Measurements from ENCODE around the gene SUPT3H.

DNA sequence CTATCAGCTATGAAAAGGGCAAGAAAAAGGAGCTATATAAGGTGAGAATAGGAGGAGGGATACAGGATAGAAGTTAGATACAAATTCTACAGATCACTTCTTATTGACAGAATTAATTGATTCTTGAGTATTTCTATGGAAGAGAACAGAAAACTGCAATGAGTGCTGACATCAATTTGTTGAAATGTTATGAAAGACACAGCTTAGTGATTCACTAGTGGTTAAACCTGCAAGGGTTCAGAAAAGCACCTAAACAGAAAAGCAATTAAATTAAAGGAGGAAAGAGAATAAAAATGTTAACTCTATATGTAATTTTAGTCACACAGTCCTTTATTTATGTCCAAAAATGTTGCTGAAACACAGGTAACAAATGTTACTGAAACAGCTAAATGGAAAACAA, 304.0 kb downstream of the SUPT3H start:
- TF ChIP-seq, protein P1, sequence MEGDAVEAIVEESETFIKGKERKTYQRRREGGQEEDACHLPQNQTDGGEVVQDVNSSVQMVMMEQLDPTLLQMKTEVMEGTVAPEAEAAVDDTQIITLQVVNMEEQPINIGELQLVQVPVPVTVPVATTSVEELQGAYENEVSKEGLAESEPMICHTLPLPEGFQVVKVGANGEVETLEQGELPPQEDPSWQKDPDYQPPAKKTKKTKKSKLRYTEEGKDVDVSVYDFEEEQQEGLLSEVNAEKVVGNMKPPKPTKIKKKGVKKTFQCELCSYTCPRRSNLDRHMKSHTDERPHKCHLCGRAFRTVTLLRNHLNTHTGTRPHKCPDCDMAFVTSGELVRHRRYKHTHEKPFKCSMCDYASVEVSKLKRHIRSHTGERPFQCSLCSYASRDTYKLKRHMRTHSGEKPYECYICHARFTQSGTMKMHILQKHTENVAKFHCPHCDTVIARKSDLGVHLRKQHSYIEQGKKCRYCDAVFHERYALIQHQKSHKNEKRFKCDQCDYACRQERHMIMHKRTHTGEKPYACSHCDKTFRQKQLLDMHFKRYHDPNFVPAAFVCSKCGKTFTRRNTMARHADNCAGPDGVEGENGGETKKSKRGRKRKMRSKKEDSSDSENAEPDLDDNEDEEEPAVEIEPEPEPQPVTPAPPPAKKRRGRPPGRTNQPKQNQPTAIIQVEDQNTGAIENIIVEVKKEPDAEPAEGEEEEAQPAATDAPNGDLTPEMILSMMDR (IDR thresholded peaks at IDR 0.05) = no peak
- no peak for TF ChIP-seq EZH2 (IDR thresholded peaks at IDR 0.05; ENCODE audit: borderline replicate concordance, insufficient read depth, low read depth, low read length, poor library complexity, severe bottlenecking)

Data from B cell (primary cell).